GM12875 (cell line): ENCODE results near the gene KCTD1.

ENCODE experiments used
- H3K4me3 ChIP-seq: one replicate; pipeline ENCODE4 v1.5.1; 2011; ENCODE audit warnings: low read depth, low read length, control low read depth
- CTCF ChIP-seq: IDR thresholded peaks from 2 replicates; pipeline ENCODE4 v1.5.1; 2011; ENCODE audit warnings: low read depth, mild to moderate bottlenecking, control low read depth, inconsistent platforms, low read length, moderate library complexity, borderline replicate concordance; ENCODE audit not compliant: insufficient read depth

Gene KCTD1

GRCh38 chr18:26480897-26481795, 67.2 kb downstream of the KCTD1 start:
- TF ChIP-seq CTCF, result no peak
- H3K4me3 ChIP-seq, result no peak overlapping the region

- TF ChIP-seq CTCF, result no peak
- H3K4me3 ChIP-seq, result no peak overlapping the region
These were observed 68.7 kb downstream of the KCTD1 start for GRCh38 chr18:26479681-26480079.

GRCh38 chr18:26479065-26479680, 69.2 kb downstream of the KCTD1 start:
- H3K4me3 ChIP-seq, result no peak overlapping the region
- TF ChIP-seq CTCF, result no peak

- no peak for TF ChIP-seq CTCF
- H3K4me3 ChIP-seq, result no peak overlapping the region
These were observed 70.4 kb downstream of the KCTD1 start for GRCh38 chr18:26477828-26478466.

GRCh38 chr18:26476697-26477096, 71.7 kb downstream of the KCTD1 start:
- H3K4me3 ChIP-seq, result no peak overlapping the region
- no peak for TF ChIP-seq CTCF

GRCh38 chr18:26474542-26474941, 73.8 kb downstream of the KCTD1 start:
- H3K4me3 ChIP-seq, result no peak overlapping the region
- TF ChIP-seq CTCF, result no peak

GRCh38 chr18:26473672-26474071, 74.7 kb downstream of the KCTD1 start:
- H3K4me3 ChIP-seq, result no peak overlapping the region
- no peak for TF ChIP-seq CTCF
